Neural cell (in vitro differentiated cells): ENCODE data around the gene CRY2.

Source experiments
- EP300 ChIP-seq: fragments of 450-650 bp; conservative IDR thresholded peaks from 2 replicates; pipeline ENCODE4 v1.6.1; 2014; ENCODE audit warnings: antibody characterized with exemption, mild to moderate bottlenecking, moderate library complexity; ENCODE audit not compliant: poor library complexity, severe bottlenecking
- POLR2AphosphoS5 ChIP-seq: IDR thresholded peaks from 2 replicates; pipeline ENCODE4 v1.6.1; 2012
- RAD21 ChIP-seq: fragments of 450-650 bp; conservative IDR thresholded peaks from 2 replicates; pipeline ENCODE4 v1.6.1; 2014; ENCODE audit warnings: antibody characterized with exemption, mild to moderate bottlenecking, moderate library complexity
- SMC3 ChIP-seq: fragments of 450-650 bp; conservative IDR thresholded peaks from 2 replicates; pipeline ENCODE4 v1.6.1; 2014; ENCODE audit warnings: antibody characterized with exemption, mild to moderate bottlenecking, moderate library complexity; ENCODE audit not compliant: poor library complexity
- TAF1 ChIP-seq: IDR thresholded peaks from 2 replicates; pipeline ENCODE4 v1.6.1; 2012; ENCODE audit warnings: low read depth
- TF ChIP-seq, protein P1 (sequence below): IDR thresholded peaks from 2 replicates; pipeline ENCODE4 v1.6.1; 2012; ENCODE audit warnings: borderline replicate concordance
- TF ChIP-seq, protein P2 (sequence below): fragments of 450-650 bp; IDR thresholded peaks from 2 replicates; pipeline ENCODE4 v1.5.1; 2014; ENCODE audit warnings: antibody characterized with exemption, mild to moderate bottlenecking, moderate library complexity; ENCODE audit not compliant: poor library complexity, severe bottlenecking

DNA sequence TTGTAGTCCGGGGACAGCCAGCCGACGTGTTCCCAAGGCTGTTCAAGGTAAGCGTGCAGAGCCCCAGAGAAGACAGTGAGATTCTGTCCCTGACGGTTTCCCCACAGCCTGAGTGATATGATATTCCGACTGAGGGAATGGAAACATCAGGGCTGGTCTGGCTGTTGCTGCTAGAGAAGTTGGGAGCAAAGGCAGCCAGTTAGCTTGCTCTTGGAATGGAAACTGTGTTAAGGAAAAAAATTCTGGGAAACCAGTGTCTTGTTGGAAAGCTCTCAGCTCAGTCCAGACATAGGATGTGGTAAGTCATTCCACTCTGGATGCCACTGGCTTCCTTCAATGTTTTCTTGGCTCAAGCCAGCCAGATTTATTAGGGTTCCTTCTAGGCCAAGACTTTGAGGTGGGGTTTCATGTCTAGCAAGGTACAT lies 8.8 kb downstream of the CRY2 start:
- TF ChIP-seq, protein P1, sequence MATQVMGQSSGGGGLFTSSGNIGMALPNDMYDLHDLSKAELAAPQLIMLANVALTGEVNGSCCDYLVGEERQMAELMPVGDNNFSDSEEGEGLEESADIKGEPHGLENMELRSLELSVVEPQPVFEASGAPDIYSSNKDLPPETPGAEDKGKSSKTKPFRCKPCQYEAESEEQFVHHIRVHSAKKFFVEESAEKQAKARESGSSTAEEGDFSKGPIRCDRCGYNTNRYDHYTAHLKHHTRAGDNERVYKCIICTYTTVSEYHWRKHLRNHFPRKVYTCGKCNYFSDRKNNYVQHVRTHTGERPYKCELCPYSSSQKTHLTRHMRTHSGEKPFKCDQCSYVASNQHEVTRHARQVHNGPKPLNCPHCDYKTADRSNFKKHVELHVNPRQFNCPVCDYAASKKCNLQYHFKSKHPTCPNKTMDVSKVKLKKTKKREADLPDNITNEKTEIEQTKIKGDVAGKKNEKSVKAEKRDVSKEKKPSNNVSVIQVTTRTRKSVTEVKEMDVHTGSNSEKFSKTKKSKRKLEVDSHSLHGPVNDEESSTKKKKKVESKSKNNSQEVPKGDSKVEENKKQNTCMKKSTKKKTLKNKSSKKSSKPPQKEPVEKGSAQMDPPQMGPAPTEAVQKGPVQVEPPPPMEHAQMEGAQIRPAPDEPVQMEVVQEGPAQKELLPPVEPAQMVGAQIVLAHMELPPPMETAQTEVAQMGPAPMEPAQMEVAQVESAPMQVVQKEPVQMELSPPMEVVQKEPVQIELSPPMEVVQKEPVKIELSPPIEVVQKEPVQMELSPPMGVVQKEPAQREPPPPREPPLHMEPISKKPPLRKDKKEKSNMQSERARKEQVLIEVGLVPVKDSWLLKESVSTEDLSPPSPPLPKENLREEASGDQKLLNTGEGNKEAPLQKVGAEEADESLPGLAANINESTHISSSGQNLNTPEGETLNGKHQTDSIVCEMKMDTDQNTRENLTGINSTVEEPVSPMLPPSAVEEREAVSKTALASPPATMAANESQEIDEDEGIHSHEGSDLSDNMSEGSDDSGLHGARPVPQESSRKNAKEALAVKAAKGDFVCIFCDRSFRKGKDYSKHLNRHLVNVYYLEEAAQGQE, result no peak
- TF ChIP-seq, protein P2, sequence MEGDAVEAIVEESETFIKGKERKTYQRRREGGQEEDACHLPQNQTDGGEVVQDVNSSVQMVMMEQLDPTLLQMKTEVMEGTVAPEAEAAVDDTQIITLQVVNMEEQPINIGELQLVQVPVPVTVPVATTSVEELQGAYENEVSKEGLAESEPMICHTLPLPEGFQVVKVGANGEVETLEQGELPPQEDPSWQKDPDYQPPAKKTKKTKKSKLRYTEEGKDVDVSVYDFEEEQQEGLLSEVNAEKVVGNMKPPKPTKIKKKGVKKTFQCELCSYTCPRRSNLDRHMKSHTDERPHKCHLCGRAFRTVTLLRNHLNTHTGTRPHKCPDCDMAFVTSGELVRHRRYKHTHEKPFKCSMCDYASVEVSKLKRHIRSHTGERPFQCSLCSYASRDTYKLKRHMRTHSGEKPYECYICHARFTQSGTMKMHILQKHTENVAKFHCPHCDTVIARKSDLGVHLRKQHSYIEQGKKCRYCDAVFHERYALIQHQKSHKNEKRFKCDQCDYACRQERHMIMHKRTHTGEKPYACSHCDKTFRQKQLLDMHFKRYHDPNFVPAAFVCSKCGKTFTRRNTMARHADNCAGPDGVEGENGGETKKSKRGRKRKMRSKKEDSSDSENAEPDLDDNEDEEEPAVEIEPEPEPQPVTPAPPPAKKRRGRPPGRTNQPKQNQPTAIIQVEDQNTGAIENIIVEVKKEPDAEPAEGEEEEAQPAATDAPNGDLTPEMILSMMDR, result no peak
- TF ChIP-seq TAF1 (no peak), POLR2AphosphoS5 (no peak), SMC3 (no peak), EP300 (no peak), RAD21 (no peak)
